ENCODE measurements around the gene TEKT1. TPM values are rescaled to one million over a fixed set of nuclear protein-coding genes. Genes with fewer than 3 reads are reported as not detected.
A peak's percentile ranks its signal among the peaks of the same experiment; 100 is the strongest.

Gene TEKT1
- total RNA-seq, 1 donor from 2014 or later, result 9.7 TPM

DNA sequence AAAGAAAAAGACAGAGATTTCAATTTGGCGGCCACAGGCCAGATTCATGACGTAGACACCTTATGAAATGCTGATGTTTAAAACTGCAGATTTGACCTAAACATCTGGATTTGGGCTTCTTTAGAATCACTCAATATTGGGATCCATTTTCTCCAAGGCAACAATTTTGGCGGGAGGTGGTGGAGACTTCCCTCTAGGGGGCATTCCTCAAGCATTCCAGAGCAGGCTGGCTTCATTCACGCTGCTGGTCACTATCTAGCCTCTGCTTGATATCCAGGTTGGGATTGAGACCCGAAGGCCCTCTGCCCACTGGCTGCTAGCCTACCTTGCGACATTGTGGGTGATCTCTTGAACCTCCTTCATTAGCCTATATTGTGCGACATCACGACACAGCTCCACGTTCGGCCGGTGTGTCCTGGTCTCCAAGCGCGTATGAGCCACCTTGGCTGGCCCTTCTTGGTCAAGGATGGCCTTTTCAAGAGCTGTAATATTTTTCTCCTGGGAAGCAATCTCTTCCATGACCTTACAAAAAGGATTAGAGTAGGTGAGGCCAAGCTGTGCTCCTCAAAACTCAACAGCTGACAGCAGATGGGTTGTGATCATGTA lies 31.0 kb downstream of the TEKT1 start:
- Histone ChIP-seq H3K4me3 (no peak overlapping the region), H3K27ac (no peak overlapping the region), H3K27me3 (ENCODE audit: low read depth) (no peaks in the 10 kb centered on the region), H3K36me3 (no peaks in the 10 kb centered on the region), H3K4me1 (no peaks in the 10 kb centered on the region), H3K9me3 (no peaks in the 10 kb centered on the region)
- intact Hi-C loops (cut with DNase I), result no loop called here
- TF ChIP-seq, protein P1, sequence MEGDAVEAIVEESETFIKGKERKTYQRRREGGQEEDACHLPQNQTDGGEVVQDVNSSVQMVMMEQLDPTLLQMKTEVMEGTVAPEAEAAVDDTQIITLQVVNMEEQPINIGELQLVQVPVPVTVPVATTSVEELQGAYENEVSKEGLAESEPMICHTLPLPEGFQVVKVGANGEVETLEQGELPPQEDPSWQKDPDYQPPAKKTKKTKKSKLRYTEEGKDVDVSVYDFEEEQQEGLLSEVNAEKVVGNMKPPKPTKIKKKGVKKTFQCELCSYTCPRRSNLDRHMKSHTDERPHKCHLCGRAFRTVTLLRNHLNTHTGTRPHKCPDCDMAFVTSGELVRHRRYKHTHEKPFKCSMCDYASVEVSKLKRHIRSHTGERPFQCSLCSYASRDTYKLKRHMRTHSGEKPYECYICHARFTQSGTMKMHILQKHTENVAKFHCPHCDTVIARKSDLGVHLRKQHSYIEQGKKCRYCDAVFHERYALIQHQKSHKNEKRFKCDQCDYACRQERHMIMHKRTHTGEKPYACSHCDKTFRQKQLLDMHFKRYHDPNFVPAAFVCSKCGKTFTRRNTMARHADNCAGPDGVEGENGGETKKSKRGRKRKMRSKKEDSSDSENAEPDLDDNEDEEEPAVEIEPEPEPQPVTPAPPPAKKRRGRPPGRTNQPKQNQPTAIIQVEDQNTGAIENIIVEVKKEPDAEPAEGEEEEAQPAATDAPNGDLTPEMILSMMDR (IDR thresholded peaks at IDR 0.05), result peak; percentile 52
- ATAC-seq (no peak), DNase-seq (no peak)

DNA sequence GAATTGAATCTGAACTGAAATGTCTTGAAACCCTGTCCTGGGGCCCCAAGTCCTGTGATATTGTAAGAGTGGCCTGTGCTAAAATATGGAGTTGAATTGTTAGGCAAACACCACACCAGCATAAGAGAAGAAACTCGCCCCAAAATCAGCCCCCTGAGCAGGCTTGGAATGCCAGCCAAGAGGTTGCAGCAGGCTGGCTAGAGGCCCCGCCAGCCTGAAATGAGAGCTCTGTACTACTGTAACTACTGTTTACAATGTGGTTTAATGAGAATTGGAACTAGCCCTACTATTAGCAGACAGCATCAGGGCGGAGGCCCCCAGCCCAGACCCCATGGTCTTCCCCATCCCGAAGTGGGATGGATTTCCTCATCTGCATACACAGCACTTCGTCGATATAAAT lies 31.8 kb downstream of the TEKT1 start:
- H3K36me3 ChIP-seq, result no peaks in the 10 kb centered on the region
- TF ChIP-seq, protein P1 (IDR thresholded peaks at IDR 0.05), result no peak
- no peaks in the 10 kb centered on the region for H3K4me1 ChIP-seq
- no peak for DNase-seq
- no peak overlapping the region for H3K27ac ChIP-seq
- no peak for ATAC-seq
- intact Hi-C loops (cut with DNase I), result no loop called here
- H3K4me3 ChIP-seq, result no peak overlapping the region
- no peaks in the 10 kb centered on the region for H3K27me3 ChIP-seq (ENCODE audit: low read depth)
- H3K9me3 ChIP-seq, result no peaks in the 10 kb centered on the region

DNA sequence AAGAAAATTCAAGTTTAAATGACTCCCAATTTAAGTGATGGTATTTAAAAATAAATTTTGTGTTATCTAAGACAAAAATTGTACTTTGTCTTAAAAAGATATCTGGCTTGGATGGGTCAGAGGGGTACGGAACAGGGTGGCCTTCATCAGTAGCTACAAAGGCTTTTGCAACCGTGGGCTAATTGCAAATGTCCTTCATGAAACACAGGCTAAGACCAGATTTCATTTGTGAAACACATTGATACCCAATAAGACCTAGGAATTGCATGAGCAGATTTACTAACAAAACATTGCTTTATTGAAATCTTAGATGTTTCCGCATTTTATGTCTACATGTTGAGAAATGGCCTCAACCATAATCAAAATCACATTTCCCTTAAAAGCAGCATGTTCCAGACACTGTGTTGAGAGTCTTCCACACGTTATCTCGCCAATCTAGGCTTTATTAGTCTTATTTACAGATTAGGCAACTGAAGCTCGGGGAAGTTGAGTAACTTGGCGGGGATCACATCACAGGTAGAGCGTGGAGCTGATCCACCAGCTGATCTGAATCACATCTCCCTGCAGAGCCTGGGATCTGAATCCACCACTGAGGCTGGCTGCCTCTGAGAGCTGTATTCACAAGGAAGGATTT lies 33.7 kb downstream of the TEKT1 start:
- H3K9me3 ChIP-seq, result no peaks in the 10 kb centered on the region
- H3K27ac ChIP-seq, result no peak overlapping the region
- intact Hi-C loops (cut with DNase I), result no loop called here
- no peaks in the 10 kb centered on the region for H3K36me3 ChIP-seq
- H3K4me1 ChIP-seq, result no peaks in the 10 kb centered on the region
- TF ChIP-seq, protein P1 (IDR thresholded peaks at IDR 0.05), result no peak
- H3K4me3 ChIP-seq, result no peak overlapping the region
- ATAC-seq, result peak in 1 of 2 donors; percentile 33
- DNase-seq, result no peak
- H3K27me3 ChIP-seq (ENCODE audit: low read depth), result no peaks in the 10 kb centered on the region

DNA sequence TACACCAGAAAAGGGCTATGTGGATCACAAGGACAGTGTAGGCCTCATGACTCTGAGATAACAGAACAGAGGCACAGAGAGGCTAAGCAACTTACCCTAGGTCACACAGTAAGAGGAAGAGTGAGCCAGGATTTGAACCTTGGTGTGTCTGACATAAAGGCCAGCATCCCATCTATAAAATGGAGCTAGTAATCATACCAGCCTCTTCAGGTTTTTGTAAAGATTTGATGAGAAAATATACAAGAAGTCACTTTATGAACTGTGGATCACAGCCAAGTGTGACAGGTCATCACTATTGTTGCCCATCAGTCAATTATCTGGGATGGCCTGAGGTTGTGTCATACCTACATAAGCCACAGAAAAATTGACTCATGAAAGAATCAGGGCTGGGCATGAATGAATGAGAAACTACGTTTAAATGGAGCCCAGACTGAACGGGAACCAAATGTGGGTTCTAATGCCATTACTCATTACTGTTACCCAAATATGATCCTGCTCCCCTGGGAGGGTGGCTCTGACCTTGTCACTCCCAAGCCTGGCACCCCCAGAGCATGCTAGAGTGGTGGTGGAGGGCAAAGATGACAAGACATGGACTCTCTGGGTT lies 34.5 kb downstream of the TEKT1 start:
- no peak overlapping the region for H3K4me3 ChIP-seq
- no peak for DNase-seq
- no peaks in the 10 kb centered on the region for H3K27me3 ChIP-seq (ENCODE audit: low read depth)
- H3K27ac ChIP-seq, result no peak overlapping the region
- TF ChIP-seq, protein P1 (IDR thresholded peaks at IDR 0.05), result no peak
- no peak for ATAC-seq
- intact Hi-C loops (cut with DNase I), result no loop called here
- no peaks in the 10 kb centered on the region for H3K36me3 ChIP-seq
- no peaks in the 10 kb centered on the region for H3K9me3 ChIP-seq
- H3K4me1 ChIP-seq, result no peaks in the 10 kb centered on the region

DNA sequence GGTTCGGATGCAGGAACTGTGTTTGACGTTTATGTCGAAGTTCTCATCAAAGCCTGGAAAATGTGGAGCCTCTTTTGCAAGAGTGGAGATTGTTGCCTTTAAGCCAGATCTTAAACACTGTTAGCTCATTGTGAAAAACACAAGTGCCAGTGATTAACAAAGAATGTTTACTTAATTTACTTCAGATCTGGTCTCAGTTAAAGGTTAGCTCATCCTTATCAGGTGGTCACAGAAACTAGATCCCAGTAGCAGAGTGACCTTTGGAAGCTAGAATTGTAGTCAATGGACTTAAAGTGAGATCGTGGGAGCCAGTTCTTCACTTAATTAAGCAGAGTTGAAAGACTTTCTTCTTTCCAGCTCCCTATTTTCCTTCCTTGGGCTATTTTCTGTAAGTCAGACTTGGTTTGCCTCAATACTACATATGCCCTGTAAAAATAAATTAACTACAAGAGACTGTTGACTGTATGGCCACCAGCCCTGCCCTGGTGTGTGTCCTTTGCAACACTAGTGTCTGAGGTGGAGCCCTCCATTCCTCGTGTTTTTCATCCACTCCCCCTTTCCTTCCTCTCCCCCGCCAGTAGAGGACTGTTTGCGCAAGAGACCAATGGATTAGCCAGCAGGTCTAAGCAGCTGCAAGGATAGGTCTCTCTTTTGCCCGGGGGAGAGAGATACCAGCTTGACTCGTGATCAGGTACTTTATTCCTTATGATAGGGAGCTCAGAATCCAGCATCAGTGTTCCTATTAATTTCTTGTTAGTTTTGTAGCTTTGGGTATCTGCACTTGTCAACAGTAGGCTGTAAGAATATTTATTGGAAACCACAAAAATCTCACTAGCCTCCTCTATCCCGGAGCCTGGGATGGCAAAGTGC lies 35.3 kb downstream of the TEKT1 start:
- intact Hi-C loops (cut with DNase I), result no loop called here
- no peaks in the 10 kb centered on the region for H3K27me3 ChIP-seq (ENCODE audit: low read depth)
- ATAC-seq (no peak), DNase-seq (no peak)
- no peak overlapping the region for H3K4me3 ChIP-seq
- H3K36me3 ChIP-seq, result no peaks in the 10 kb centered on the region
- no peaks in the 10 kb centered on the region for H3K9me3 ChIP-seq
- H3K27ac ChIP-seq, result no peak overlapping the region
- TF ChIP-seq, protein P1 (IDR thresholded peaks at IDR 0.05), result no peak
- H3K4me1 ChIP-seq, result no peaks in the 10 kb centered on the region
